ENCODE data around the gene DNER.

Gene DNER

GRCh38 chr2:229335330-229335729 lies 379.0 kb downstream of the DNER start:
- TF ChIP-seq, protein P1, sequence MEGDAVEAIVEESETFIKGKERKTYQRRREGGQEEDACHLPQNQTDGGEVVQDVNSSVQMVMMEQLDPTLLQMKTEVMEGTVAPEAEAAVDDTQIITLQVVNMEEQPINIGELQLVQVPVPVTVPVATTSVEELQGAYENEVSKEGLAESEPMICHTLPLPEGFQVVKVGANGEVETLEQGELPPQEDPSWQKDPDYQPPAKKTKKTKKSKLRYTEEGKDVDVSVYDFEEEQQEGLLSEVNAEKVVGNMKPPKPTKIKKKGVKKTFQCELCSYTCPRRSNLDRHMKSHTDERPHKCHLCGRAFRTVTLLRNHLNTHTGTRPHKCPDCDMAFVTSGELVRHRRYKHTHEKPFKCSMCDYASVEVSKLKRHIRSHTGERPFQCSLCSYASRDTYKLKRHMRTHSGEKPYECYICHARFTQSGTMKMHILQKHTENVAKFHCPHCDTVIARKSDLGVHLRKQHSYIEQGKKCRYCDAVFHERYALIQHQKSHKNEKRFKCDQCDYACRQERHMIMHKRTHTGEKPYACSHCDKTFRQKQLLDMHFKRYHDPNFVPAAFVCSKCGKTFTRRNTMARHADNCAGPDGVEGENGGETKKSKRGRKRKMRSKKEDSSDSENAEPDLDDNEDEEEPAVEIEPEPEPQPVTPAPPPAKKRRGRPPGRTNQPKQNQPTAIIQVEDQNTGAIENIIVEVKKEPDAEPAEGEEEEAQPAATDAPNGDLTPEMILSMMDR (IDR thresholded peaks at IDR 0.05; ENCODE audit: control extremely low read depth, extremely low read depth, low read depth, missing control alignments) = no peak
- ChIA-PET CTCF (no interaction called here), POLR2A (no interaction called here)
- no peak for DNase-seq (ENCODE audit: extremely low spot score)

- TF ChIP-seq, protein P1 (IDR thresholded peaks at IDR 0.05; ENCODE audit: control extremely low read depth, extremely low read depth, low read depth, missing control alignments) = no peak
- ChIA-PET CTCF (interaction anchor here (1.7 to 1.8 kb wide), 2 partner anchors 9 to 10 kb away, joined by 3 to 8 read pairs; no protein-coding TSS in a partner anchor), POLR2A (no interaction called here)
- DNase-seq (ENCODE audit: extremely low spot score) = no peak
These were observed 383.4 kb downstream of the DNER start for GRCh38 chr2:229330952-229331351.

DNA sequence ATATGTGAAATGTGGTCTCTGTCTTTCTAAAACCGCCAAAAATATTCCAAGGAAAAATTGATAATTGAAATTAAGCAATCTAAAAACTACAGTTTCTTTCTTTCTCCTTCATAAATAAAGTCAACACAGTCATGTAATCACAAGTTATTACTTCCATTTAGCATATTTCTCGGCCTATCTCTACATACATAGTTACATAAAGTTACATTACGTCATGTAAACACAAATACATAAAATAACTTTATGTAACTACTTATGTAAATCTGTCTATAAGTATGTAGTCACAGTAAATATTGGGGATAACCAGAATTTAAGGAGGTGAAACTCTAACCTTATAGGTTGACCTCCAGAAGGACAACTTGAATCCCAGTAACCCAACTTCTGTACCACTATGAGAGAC lies 394.8 kb downstream of the DNER start:
- no peak for DNase-seq (ENCODE audit: extremely low spot score)
- POLR2A ChIA-PET = no interaction called here
- CTCF ChIA-PET = no interaction called here
- TF ChIP-seq, protein P1 (IDR thresholded peaks at IDR 0.05; ENCODE audit: control extremely low read depth, extremely low read depth, low read depth, missing control alignments) = no peak

DNA sequence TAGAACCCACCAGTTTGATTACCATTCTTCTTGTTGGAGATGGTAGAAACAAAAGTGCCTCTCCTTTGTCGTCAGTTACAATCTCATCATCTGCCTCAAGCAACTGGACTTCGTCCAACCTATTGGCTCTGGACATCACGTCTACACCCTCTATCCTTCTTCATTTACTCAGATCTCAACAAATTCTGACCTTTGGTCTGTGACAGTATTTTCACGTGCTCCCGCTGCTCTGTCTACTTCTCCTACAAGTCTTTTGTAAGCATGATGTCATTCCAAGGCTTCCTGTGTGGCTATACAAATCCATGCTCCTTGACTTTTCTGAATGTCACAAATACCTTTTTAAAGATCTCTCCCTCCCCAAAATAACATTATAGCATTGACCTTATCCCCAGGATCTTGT lies 400.2 kb downstream of the DNER start:
- no peak for DNase-seq (ENCODE audit: extremely low spot score)
- ChIA-PET POLR2A (no interaction called here), CTCF (no interaction called here)
- TF ChIP-seq, protein P1 (IDR thresholded peaks at IDR 0.05; ENCODE audit: control extremely low read depth, extremely low read depth, low read depth, missing control alignments) = no peak

DNA sequence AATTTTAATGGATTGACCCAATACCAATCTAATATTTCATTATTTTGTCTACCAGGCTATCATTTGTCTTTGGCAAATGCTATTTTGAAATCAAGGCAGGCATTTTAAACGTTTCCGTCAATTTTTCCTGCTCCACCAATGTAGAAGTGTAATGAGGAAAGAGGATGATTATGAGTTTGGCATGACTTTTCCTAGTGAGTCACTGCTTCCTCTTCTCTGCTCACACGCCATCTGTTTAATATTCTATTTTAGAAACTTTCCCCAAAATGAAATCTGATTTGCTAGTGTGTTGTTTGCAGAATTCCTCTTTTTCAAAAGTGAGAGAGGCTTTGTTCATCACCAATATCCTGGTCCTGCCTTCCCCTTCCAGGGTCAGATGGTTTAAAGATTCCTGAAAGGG lies 400.8 kb downstream of the DNER start:
- TF ChIP-seq, protein P1 (IDR thresholded peaks at IDR 0.05; ENCODE audit: control extremely low read depth, extremely low read depth, low read depth, missing control alignments) = no peak
- ChIA-PET CTCF (no interaction called here), POLR2A (no interaction called here)
- no peak for DNase-seq (ENCODE audit: extremely low spot score)
